NCI-H146 treated with DMSO at 0.1 percent for 48 hours (cell line): ENCODE measurements around the gene TMEM126A.
A peak's percentile ranks its signal among the peaks of the same experiment; 100 is the strongest.
"Not testable (repeated sequence)": the region's sequence is repeated elsewhere in the genome, so short reads cannot be mapped to it uniquely, and the experiment has no call there.

Source experiments
- DNase-seq: peaks from one replicate; lab custom pipeline; 2025; ENCODE audit not compliant: unreplicated experiment; lab: John Stamatoyannopoulos, UW

TMEM126A gene

GRCh38 chr11:85656777-85657176, 9.0 kb downstream of the TMEM126A start:
- no peak for DNase-seq

- DNase-seq, result no peak
Measured at GRCh38 chr11:85658180-85658579, 10.4 kb downstream of the TMEM126A start.

- DNase-seq, result no peak
Measured at GRCh38 chr11:85661972-85662664, 14.4 kb downstream of the TMEM126A start.

GRCh38 chr11:85663080-85663752, 15.4 kb downstream of the TMEM126A start:
- no peak for DNase-seq

- peak; percentile 55 for DNase-seq
Measured at GRCh38 chr11:85663753-85664614, 16.2 kb downstream of the TMEM126A start.

- peak; percentile 89 for DNase-seq
Measured at GRCh38 chr11:85664615-85665481, 17.1 kb downstream of the TMEM126A start, which contains the start of gene CREBZF. CREBZF (minus strand) TSS chr11:85665129; CDS start chr11:85664875, 254 bp downstream.

- no peak for DNase-seq
Measured at GRCh38 chr11:85665733-85666132, 18.0 kb downstream of the TMEM126A start.

GRCh38 chr11:85666687-85667086, 18.9 kb downstream of the TMEM126A start:
- DNase-seq, result no peak

GRCh38 chr11:85668157-85668556, 20.4 kb downstream of the TMEM126A start:
- no peak for DNase-seq

GRCh38 chr11:85670949-85671663, 23.3 kb downstream of the TMEM126A start:
- DNase-seq, result not testable (repeated sequence)

GRCh38 chr11:85672105-85672902, 24.5 kb downstream of the TMEM126A start:
- DNase-seq, result no peak

GRCh38 chr11:85673393-85673792, 25.6 kb downstream of the TMEM126A start:
- DNase-seq, result no peak

GRCh38 chr11:85679576-85679975, 31.8 kb downstream of the TMEM126A start:
- DNase-seq, result no peak

GRCh38 chr11:85680897-85681296, 33.1 kb downstream of the TMEM126A start:
- no peak for DNase-seq

- DNase-seq, result no peak
Measured at GRCh38 chr11:85682330-85683305, 34.9 kb downstream of the TMEM126A start.

- peak; percentile 52 for DNase-seq
Measured at GRCh38 chr11:85685125-85685819, 37.5 kb downstream of the TMEM126A start.

GRCh38 chr11:85685820-85686459, 38.2 kb downstream of the TMEM126A start, which contains the start of gene CCDC89:
CCDC89 (minus strand) TSS chr11:85686195; CDS start chr11:85686130, 65 bp downstream.
- DNase-seq, result peak; percentile 91
